ENCODE data around the gene EFHC2.

The EFHC2 gene

DNA sequence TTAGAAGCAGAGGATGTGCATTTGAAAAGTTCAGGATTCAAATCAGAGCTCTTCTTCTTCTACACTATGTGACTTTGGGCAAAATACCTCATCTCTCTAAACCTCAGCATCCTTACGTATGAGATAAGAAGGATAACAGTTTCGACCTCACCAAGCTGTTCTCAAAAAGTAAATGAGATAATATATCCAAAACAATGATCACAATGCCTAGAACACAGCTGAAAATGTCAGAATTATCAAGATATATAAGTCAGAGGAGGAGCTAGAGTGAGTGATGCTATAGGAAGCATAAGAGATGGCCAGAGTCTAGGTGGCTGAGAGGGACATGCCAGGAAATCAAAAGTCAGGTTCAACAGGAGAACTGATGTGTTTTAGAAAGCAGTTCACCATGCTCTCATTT lies 168.0 kb downstream of the EFHC2 start:
- ChIA-PET POLR2A (no interaction called here), CTCF (interaction anchor here (0.6 kb wide), 1 partner anchor 587 kb away, joined by 3 read pairs; no protein-coding TSS in a partner anchor)
- Histone ChIP-seq H3K4me3 (ENCODE audit: low read depth, low read length) (no peak overlapping the region), H3K4me1 (ENCODE audit: control insufficient read depth, insufficient read depth, low read length) (no peaks in the 10 kb centered on the region), H3K9me3 (ENCODE audit: control insufficient read depth, insufficient read depth, low read depth, low read length) (no peaks in the 10 kb centered on the region), H3K36me3 (ENCODE audit: control insufficient read depth in 2 of 2, insufficient read depth in 1 of 2, low read length in 2 of 2) (no peaks in the 10 kb centered on the region), H3K27ac (ENCODE audit: extremely low read depth, low read depth, low read length) (no peak overlapping the region)
- TF ChIP-seq SETDB1 (IDR thresholded peaks at IDR 0.05; ENCODE audit: insufficient read length, low read length) = peak; percentile 54
- TF ChIP-seq, protein P1, sequence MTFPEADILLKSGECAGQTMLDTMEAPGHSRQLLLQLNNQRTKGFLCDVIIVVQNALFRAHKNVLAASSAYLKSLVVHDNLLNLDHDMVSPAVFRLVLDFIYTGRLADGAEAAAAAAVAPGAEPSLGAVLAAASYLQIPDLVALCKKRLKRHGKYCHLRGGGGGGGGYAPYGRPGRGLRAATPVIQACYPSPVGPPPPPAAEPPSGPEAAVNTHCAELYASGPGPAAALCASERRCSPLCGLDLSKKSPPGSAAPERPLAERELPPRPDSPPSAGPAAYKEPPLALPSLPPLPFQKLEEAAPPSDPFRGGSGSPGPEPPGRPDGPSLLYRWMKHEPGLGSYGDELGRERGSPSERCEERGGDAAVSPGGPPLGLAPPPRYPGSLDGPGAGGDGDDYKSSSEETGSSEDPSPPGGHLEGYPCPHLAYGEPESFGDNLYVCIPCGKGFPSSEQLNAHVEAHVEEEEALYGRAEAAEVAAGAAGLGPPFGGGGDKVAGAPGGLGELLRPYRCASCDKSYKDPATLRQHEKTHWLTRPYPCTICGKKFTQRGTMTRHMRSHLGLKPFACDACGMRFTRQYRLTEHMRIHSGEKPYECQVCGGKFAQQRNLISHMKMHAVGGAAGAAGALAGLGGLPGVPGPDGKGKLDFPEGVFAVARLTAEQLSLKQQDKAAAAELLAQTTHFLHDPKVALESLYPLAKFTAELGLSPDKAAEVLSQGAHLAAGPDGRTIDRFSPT (tag by site-specific recombination; IDR thresholded peaks at IDR 0.05) = no peak
- no peak for TF ChIP-seq ZBTB26 (tag by site-specific recombination; optimal IDR thresholded peaks at IDR 0.05)
- TF ChIP-seq ZBTB48 (tag by site-specific recombination; IDR thresholded peaks at IDR 0.05) = no peak
- no peak for TF ChIP-seq ZNF19 (tag by site-specific recombination; IDR thresholded peaks at IDR 0.05; ENCODE audit: low read depth)
- TF ChIP-seq ZNF404 (tag by site-specific recombination; IDR thresholded peaks at IDR 0.05) = no peak
- TF ChIP-seq ZNF664 (tag by site-specific recombination; IDR thresholded peaks at IDR 0.05) = no peak
- TF ChIP-seq ZNF521 (tag by site-specific recombination; IDR thresholded peaks at IDR 0.05) = no peak
- no peak for TF ChIP-seq TCF7L2 (IDR thresholded peaks at IDR 0.05; ENCODE audit: borderline replicate concordance, low read depth, low read length)
- TF ChIP-seq, protein P2, sequence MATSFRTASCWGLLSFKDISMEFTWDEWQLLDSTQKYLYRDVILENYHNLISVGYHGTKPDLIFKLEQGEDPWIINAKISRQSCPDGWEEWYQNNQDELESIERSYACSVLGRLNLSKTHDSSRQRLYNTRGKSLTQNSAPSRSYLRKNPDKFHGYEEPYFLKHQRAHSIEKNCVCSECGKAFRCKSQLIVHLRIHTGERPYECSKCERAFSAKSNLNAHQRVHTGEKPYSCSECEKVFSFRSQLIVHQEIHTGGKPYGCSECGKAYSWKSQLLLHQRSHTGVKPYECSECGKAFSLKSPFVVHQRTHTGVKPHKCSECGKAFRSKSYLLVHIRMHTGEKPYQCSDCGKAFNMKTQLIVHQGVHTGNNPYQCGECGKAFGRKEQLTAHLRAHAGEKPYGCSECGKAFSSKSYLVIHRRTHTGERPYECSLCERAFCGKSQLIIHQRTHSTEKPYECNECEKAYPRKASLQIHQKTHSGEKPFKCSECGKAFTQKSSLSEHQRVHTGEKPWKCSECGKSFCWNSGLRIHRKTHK (tag by site-specific recombination; IDR thresholded peaks at IDR 0.05) = peak; percentile 78
- no peak for TF ChIP-seq ZBTB49 (tag by site-specific recombination; IDR thresholded peaks at IDR 0.05; ENCODE audit: low read depth)

DNA sequence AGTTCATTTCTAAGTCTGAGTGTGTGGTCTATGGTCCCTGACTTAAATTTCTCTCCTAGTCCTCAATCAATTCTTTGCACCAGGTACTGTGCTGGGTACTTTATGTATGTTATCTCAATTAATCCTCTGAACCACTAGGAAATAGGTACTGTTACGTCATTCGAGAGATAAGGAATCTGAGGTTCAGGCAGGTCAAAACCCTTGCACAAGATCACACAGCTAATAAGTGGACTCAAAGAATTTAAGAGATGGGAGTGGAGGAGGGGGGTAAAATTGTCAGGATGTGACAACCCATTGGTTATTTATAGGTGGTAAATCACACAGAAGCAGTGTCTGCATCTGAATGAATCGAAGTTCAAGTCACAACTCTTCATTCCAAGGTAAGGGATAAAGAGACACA lies 169.4 kb downstream of the EFHC2 start:
- Histone ChIP-seq H3K9me3 (ENCODE audit: control insufficient read depth, insufficient read depth, low read depth, low read length) (no peaks in the 10 kb centered on the region), H3K4me3 (ENCODE audit: low read depth, low read length) (no peak overlapping the region), H3K4me1 (ENCODE audit: control insufficient read depth, insufficient read depth, low read length) (no peaks in the 10 kb centered on the region), H3K27ac (ENCODE audit: extremely low read depth, low read depth, low read length) (no peak overlapping the region), H3K36me3 (ENCODE audit: control insufficient read depth in 2 of 2, insufficient read depth in 1 of 2, low read length in 2 of 2) (no peaks in the 10 kb centered on the region)
- TF ChIP-seq ZNF391 (tag by site-specific recombination; IDR thresholded peaks at IDR 0.05; ENCODE audit: borderline replicate concordance, low read depth) (no peak), KLF7 (tag by site-specific recombination; IDR thresholded peaks at IDR 0.05; ENCODE audit: borderline replicate concordance) (no peak), SCRT2 (tag by site-specific recombination; IDR thresholded peaks at IDR 0.05) (no peak), YY2 (tag by site-specific recombination; IDR thresholded peaks at IDR 0.05) (no peak), SETDB1 (IDR thresholded peaks at IDR 0.05; ENCODE audit: insufficient read length, low read length) (no peak), ZBTB44 (tag by site-specific recombination; IDR thresholded peaks at IDR 0.05) (no peak), GLI4 (tag by site-specific recombination; IDR thresholded peaks at IDR 0.05) (no peak), ZNF280D (tag by site-specific recombination; IDR thresholded peaks at IDR 0.05) (no peak), IKZF3 (tag by site-specific recombination; IDR thresholded peaks at IDR 0.05) (no peak)
- POLR2A ChIA-PET = no interaction called here
- CTCF ChIA-PET = interaction anchor here (0.6 kb wide), 1 partner anchor 11 kb away, joined by 3 read pairs; no protein-coding TSS in a partner anchor

All from HEK293 (cell line).